Measurements from ENCODE around the gene BNC2.

DNA sequence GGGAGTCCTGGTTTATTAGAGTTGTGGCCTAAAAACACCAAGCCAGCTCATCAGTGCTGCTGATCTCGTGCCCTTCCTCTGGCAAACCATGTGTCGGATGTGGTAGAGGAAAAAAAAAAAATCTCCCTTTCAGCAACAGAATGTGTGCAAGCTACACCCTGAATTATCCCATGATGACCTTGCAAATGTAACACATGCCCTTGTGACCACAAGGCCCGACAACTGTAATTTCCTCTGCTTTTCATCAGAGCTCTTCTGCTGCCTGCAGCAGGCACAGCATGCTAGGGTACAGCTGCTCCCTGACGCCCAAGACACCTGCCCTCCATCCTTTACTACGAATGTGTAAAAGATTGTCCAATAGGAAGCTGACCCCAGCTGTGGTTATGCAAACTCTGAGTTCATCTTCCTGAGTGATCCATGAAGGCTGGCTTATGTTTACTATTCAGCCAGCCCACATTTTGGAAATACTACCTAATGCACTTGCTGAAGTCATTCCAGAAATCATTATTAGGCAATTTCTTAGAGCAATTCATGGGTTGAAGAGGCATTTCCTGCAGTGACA is 14.6 kb upstream of the BNC2 start:
- TF ChIP-seq POLR2A (IDR thresholded peaks at IDR 0.05; ENCODE audit: low read length) (no peak), GATA1 (IDR thresholded peaks at IDR 0.05; ENCODE audit: low read depth, low read length) (no peak)
